K562 (cell line): ENCODE measurements around the gene PNRC2. TPM values are rescaled to one million over a fixed set of nuclear protein-coding genes. Genes with fewer than 3 reads are reported as not detected.
A peak's percentile ranks its signal among the peaks of the same experiment; 100 is the strongest.

Experiments
- ARHGAP35 ChIP-seq: fragments of 450-650 bp; IDR thresholded peaks from 2 replicates; pipeline ENCODE4 v1.6.1; 2018; ENCODE audit not compliant: partially characterized antibody
- ARID2 ChIP-seq: fragments of 450-650 bp; IDR thresholded peaks from 2 replicates; pipeline ENCODE4 v1.6.1; 2017; ENCODE audit warnings: antibody characterized with exemption, mild to moderate bottlenecking
- CBFA2T2 ChIP-seq: fragments of 450-650 bp; conservative IDR thresholded peaks from 2 replicates; pipeline ENCODE4 v1.6.1; 2017; ENCODE audit warnings: mild to moderate bottlenecking
- CEBPB ChIP-seq: fragments of 450-650 bp; IDR thresholded peaks from 2 replicates; pipeline ENCODE4 v1.6.1; 2016; ENCODE audit warnings: missing genetic modification characterization, missing compliant biosample characterization
- CHD1 ChIP-seq: fragments of 200-600 bp; sonication (generic); IDR thresholded peaks from one replicate; pipeline ENCODE4 v1.6.1; 2012; ENCODE audit warnings: mild to moderate bottlenecking, moderate library complexity, low read length, inconsistent platforms
- GATAD2B ChIP-seq: fragments of 450-650 bp; IDR thresholded peaks from 2 replicates; pipeline ENCODE4 v1.6.1; 2017; ENCODE audit warnings: mild to moderate bottlenecking, borderline replicate concordance
- JUN ChIP-seq, 2 experiments: sonication (generic) in 1 of 2; formaldehyde crosslinking in 1 of 2; IDR thresholded peaks; 2 replicates each; pipeline versions ENCODE4 v1.6.1 to v1.8.0; 2012 to 2022; ENCODE audit warnings: borderline replicate concordance in 2 of 2, mild to moderate bottlenecking in 2 of 2, improper control_type of control experiment in 1 of 2, low read depth in 1 of 2, low read length in 1 of 2, missing genetic modification reagents in 1 of 2
- L3MBTL2 ChIP-seq: fragments of 450-650 bp; IDR thresholded peaks from 2 replicates; pipeline ENCODE4 v1.6.1; 2016; ENCODE audit warnings: mild to moderate bottlenecking, moderate library complexity
- NFE2 ChIP-seq: IDR thresholded peaks from 2 replicates; pipeline ENCODE4 v1.6.1; 2014; ENCODE audit warnings: antibody characterized with exemption, low read depth
- NKRF ChIP-seq: fragments of 450-650 bp; IDR thresholded peaks from 2 replicates; pipeline ENCODE4 v1.6.1; 2016; ENCODE audit warnings: borderline replicate concordance
- NR2C2 ChIP-seq, 2 experiments: fragments of 200-800 bp in 1 of 2; sonication (Bioruptor generic) in 1 of 2; sonication (generic) in 1 of 2; formaldehyde crosslinking in 1 of 2; IDR thresholded peaks; 2 replicates each; pipeline versions ENCODE4 v1.6.1 to v1.8.0; 2016 to 2022; ENCODE audit warnings: mild to moderate bottlenecking in 1 of 2, missing compliant biosample characterization in 1 of 2, missing genetic modification characterization in 1 of 2, missing genetic modification reagents in 1 of 2
- PHF8 ChIP-seq: fragments of 200-600 bp; sonication (generic); IDR thresholded peaks from 2 replicates; pipeline ENCODE4 v1.6.1; 2012; ENCODE audit warnings: mixed run types, mild to moderate bottlenecking, inconsistent platforms, low read length, moderate library complexity, borderline replicate concordance
- PRPF4 ChIP-seq: fragments of 200-400 bp; formaldehyde crosslinking; IDR thresholded peaks from one replicate; pipeline ENCODE4 v1.6.1; 2017; ENCODE audit warnings: low read length, low read depth, mild to moderate bottlenecking; ENCODE audit not compliant: insufficient read depth, poor library complexity, severe bottlenecking
- RHOXF2B ChIP-seq: fragments of 250-450 bp; sonication (Bioruptor Pico); conservative IDR thresholded peaks from 2 replicates; pipeline ENCODE4 v1.5.1; 2021
- RNF2 ChIP-seq: sonication (generic); IDR thresholded peaks from 2 replicates; pipeline ENCODE4 v1.6.1; 2016
- TRIM28 ChIP-seq: fragments of 450-650 bp; IDR thresholded peaks from 2 replicates; pipeline ENCODE4 v1.6.1; 2017
- ZBTB1 ChIP-seq: sonication (generic); formaldehyde crosslinking; IDR thresholded peaks from 2 replicates; pipeline ENCODE4 v1.8.1; 2023; ENCODE audit warnings: missing genetic modification reagents, low read depth, mild to moderate bottlenecking, borderline replicate concordance
- ZC3H4 ChIP-seq: sonication (generic); formaldehyde crosslinking; IDR thresholded peaks from 2 replicates; pipeline ENCODE4 v1.9.0; 2021; ENCODE audit warnings: missing genetic modification reagents, borderline replicate concordance
- polyA plus RNA-seq, 8 experiments: library from polyadenylated mRNA; depleted of rRNA in 4 of 8; stranded (reverse) in 5 of 8; unstranded in 3 of 8; fragments of >200 nt; fragmentation: Nextera tagmentation in 2 of 8; fragmentation: Illumina TruSeq in 1 of 8; extraction: Ambion mirVana in 2 of 8; extraction: Trizol in 1 of 8; gene quantifications; 2 replicates each; pipeline versions ENCODE4 v1.2.1 to v1.2.3, GENCODE V29; 2011 to 2014; ENCODE audit warnings: inconsistent platforms in 1 of 8, missing spikeins in 1 of 8
- total RNA-seq, 7 experiments: library from RNA; depleted of rRNA in 6 of 7; stranded (reverse); fragments of >200 nt in 6 of 7; fragmentation: Illumina TruSeq in 2 of 7; extraction: Trizol in 2 of 7; gene quantifications; 2 replicates each; pipeline versions ENCODE4 v1.2.1 to v1.2.3, GENCODE V29; 2011 to 2021; ENCODE audit warnings: low replicate concordance in 1 of 7
- TF ChIP-seq, protein P1 (sequence below): sonication (generic); formaldehyde crosslinking; IDR thresholded peaks from 2 replicates; pipeline ENCODE4 v1.8.0; 2022; ENCODE audit warnings: missing genetic modification reagents, mild to moderate bottlenecking, borderline replicate concordance
- TF ChIP-seq, protein P2 (sequence below): fragments of 250-450 bp; sonication (Bioruptor Pico); IDR thresholded peaks from 2 replicates; pipeline ENCODE4 v1.4.0; 2020; ENCODE audit warnings: mild to moderate bottlenecking
- TF ChIP-seq, protein P3 (sequence below): fragments of 250-450 bp; sonication (Bioruptor Pico); IDR thresholded peaks from 2 replicates; pipeline ENCODE4 v1.4.0; 2020; ENCODE audit warnings: borderline replicate concordance

The PNRC2 gene
- total and polyA plus RNA-seq, 9 of the 15 experiments (the other 6 are each of a cell fraction or from before 2014, with no cell fraction given), result 127 to 303 (median 203) TPM

DNA sequence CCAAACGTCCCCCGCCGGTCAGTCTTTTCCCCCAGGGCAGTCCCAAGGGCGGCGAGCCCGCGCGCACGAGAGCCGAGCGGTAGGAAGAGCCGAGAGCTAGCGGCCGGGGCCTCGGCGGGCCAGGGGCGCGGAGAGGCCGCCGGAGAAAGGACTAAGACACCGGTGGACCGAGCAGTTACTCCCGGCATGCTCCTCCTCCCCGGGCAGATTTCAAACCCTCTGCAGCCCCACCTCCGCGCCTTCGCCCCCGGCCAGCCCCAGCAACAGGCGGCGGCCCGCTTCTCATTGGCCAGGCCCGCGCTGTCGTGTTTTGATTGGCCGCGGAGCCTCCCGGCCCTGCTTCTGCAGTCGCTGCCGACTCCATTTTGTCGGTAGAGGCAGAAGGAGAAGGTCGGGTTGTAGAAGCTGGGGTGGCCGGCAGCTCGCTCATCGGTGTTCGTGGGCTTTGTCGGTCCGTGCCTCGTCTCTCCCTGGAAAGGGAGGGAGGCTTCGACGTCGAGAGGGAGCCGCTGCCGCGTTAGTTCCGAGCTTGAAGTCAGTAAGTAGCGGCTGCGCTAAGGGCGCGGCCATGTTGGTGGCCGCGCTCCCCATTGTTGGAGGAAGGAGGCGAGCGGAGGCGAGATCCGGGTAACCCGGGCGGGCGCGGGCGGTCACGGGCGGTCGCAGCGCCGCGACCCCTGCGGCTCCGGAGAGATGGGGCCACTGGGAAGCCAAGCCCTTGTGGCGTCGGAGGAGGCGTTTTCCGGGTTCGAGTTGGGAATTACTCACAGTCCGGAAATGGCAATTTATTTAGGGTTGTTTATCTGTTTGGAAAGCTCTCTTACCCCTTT lies at the start of gene PNRC2 (continued):
- TF ChIP-seq NR2C2 (CRISPR knock-in tag; IDR thresholded peaks at IDR 0.05), result peak; percentile 73; the same call in 1 of the 2 replicates
- peak; percentile 79 for TF ChIP-seq NR2C2 (tag; IDR thresholded peaks at IDR 0.05)
- TF ChIP-seq RHOXF2B (CRISPR knock-in tag), result no peak
- no peak; the same call in 1 of the 2 replicates for TF ChIP-seq ARID2
- no peak for TF ChIP-seq JUN (IDR thresholded peaks at IDR 0.05; ENCODE audit: borderline replicate concordance, low read depth, low read length)
- TF ChIP-seq JUN (CRISPR knock-in tag; IDR thresholded peaks at IDR 0.05; ENCODE audit: borderline replicate concordance), result no peak; the same call in 1 of the 2 replicates
- TF ChIP-seq, protein P1, sequence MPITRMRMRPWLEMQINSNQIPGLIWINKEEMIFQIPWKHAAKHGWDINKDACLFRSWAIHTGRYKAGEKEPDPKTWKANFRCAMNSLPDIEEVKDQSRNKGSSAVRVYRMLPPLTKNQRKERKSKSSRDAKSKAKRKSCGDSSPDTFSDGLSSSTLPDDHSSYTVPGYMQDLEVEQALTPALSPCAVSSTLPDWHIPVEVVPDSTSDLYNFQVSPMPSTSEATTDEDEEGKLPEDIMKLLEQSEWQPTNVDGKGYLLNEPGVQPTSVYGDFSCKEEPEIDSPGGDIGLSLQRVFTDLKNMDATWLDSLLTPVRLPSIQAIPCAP (CRISPR knock-in tag), result 0 out of 2 replicates have a peak, but pooled peaks have one; percentile 32
- peak; percentile 42; the same call in 1 of the 2 replicates for TF ChIP-seq GATAD2B
- TF ChIP-seq ARHGAP35, result no peak
- TF ChIP-seq ZC3H4, result no peak
- peak; percentile 94 for TF ChIP-seq PHF8
- 0 out of 2 replicates have a peak, but pooled peaks have one; percentile 0 for TF ChIP-seq ZBTB1 (CRISPR knock-in tag)
- TF ChIP-seq CBFA2T2, result 0 out of 2 replicates have a peak, but pooled peaks have one; percentile 6
- TF ChIP-seq CEBPB (tag), result no peak
- TF ChIP-seq RNF2, result peak; percentile 79
- TF ChIP-seq NFE2, result no peak
- peak; percentile 83 for TF ChIP-seq L3MBTL2
- peak; percentile 70; the same call in 1 of the 2 replicates for TF ChIP-seq NKRF
- TF ChIP-seq PRPF4, result peak; percentile 88
- TF ChIP-seq, protein P2, sequence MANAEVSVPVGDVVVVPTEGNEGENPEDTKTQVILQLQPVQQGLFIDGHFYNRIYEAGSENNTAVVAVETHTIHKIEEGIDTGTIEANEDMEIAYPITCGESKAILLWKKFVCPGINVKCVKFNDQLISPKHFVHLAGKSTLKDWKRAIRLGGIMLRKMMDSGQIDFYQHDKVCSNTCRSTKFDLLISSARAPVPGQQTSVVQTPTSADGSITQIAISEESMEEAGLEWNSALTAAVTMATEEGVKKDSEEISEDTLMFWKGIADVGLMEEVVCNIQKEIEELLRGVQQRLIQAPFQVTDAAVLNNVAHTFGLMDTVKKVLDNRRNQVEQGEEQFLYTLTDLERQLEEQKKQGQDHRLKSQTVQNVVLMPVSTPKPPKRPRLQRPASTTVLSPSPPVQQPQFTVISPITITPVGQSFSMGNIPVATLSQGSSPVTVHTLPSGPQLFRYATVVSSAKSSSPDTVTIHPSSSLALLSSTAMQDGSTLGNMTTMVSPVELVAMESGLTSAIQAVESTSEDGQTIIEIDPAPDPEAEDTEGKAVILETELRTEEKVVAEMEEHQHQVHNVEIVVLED (CRISPR knock-in tag), result no peak
- peak; percentile 83 for TF ChIP-seq CHD1
- TF ChIP-seq TRIM28, result peak; percentile 49; the same call in 1 of the 2 replicates
- TF ChIP-seq, protein P3, sequence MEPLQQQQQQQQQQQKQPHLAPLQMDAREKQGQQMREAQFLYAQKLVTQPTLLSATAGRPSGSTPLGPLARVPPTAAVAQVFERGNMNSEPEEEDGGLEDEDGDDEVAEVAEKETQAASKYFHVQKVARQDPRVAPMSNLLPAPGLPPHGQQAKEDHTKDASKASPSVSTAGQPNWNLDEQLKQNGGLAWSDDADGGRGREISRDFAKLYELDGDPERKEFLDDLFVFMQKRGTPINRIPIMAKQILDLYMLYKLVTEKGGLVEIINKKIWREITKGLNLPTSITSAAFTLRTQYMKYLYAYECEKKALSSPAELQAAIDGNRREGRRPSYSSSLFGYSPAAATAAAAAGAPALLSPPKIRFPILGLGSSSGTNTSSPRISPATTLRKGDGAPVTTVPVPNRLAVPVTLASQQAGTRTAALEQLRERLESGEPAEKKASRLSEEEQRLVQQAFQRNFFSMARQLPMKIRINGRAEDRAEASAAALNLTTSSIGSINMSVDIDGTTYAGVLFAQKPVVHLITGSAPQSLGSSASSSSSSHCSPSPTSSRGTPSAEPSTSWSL (CRISPR knock-in tag), result 0 out of 2 replicates have a peak, but pooled peaks have one; percentile 40
